A673 (cell line): ENCODE measurements around the gene NELL1. TPM values are rescaled to one million over a fixed set of nuclear protein-coding genes. Genes with fewer than 3 reads are reported as not detected.
A peak's percentile ranks its signal among the peaks of the same experiment; 100 is the strongest.

Source experiments
- BruUV-seq: library from RNA; stranded (reverse); fragments of 400-500 nt; replicated peaks from 2 replicates; lab custom pipeline; 2021; lab: Mats Ljungman, UMichigan
- CTCF ChIA-PET: fragments of 300-600 bp; sonication (Branson Sonifier 250); formaldehyde crosslinking; loops from one replicate; lab custom pipeline; 2022; ENCODE audit warnings: antibody characterized with exemption; lab: Charles Lee
- POLR2A ChIA-PET: fragments of 300-600 bp; sonication (Branson Sonifier 250); formaldehyde crosslinking; loops from one replicate; lab custom pipeline; 2022; ENCODE audit warnings: antibody characterized with exemption; ENCODE audit not compliant: low non-redundant PET; lab: Charles Lee
- DNase-seq: peaks from one replicate; pipeline ENCODE4 v3.0.0-alpha.2; 2015; ENCODE audit warnings: low spot score
- H3K27ac ChIP-seq: fragments of 200-600 bp; sonication (generic); 2 replicates; pipeline ENCODE4 v1.5.1; 2016; ENCODE audit warnings: mixed run types, low read depth, mild to moderate bottlenecking, mixed read lengths, antibody characterized with exemption, low read length; ENCODE audit not compliant: poor library complexity, severe bottlenecking
- H3K27me3 ChIP-seq: fragments of 200-600 bp; sonication (generic); replicated peaks from 2 replicates; pipeline ENCODE4 v1.6.1; 2017; ENCODE audit warnings: mixed run types, low read depth, mild to moderate bottlenecking, mixed read lengths, antibody characterized with exemption, low read length; ENCODE audit not compliant: insufficient read depth, poor library complexity
- H3K36me3 ChIP-seq: fragments of 200-600 bp; sonication (generic); 2 replicates; pipeline ENCODE4 v1.6.1; 2016; ENCODE audit warnings: mixed run types, mild to moderate bottlenecking, mixed read lengths, antibody characterized with exemption, low read length; ENCODE audit not compliant: insufficient read depth, poor library complexity, severe bottlenecking
- H3K4me1 ChIP-seq: fragments of 200-600 bp; sonication (generic); 2 replicates; pipeline ENCODE4 v1.6.1; 2017; ENCODE audit warnings: mixed run types, mild to moderate bottlenecking, mixed read lengths, antibody characterized with exemption, low read length; ENCODE audit not compliant: insufficient read depth, poor library complexity, severe bottlenecking
- H3K4me3 ChIP-seq: fragments of 200-600 bp; sonication (generic); 2 replicates; pipeline ENCODE4 v1.5.1; 2016; ENCODE audit warnings: low read depth, mixed run types, mild to moderate bottlenecking, mixed read lengths, low read length; ENCODE audit not compliant: poor library complexity, severe bottlenecking
- H3K9me3 ChIP-seq: fragments of 200-600 bp; sonication (generic); 2 replicates; pipeline ENCODE4 v1.6.1; 2016; ENCODE audit warnings: mixed run types, low read depth, mild to moderate bottlenecking, mixed read lengths, antibody characterized with exemption, low read length; ENCODE audit not compliant: poor library complexity, severe bottlenecking
- CTCF ChIP-seq: fragments of 300-800, 200-600 bp; sonication (generic); conservative IDR thresholded peaks from 2 replicates; pipeline ENCODE4 v1.5.1; 2017; ENCODE audit warnings: low read depth, mild to moderate bottlenecking, antibody characterized with exemption, low read length, moderate library complexity, mixed read lengths
- EZH2 ChIP-seq: fragments of 200-600 bp; sonication (generic); IDR thresholded peaks from 2 replicates; pipeline ENCODE4 v1.6.1; 2017; ENCODE audit warnings: borderline replicate concordance, low read depth, mild to moderate bottlenecking, mixed read lengths, antibody characterized with exemption, low read length; ENCODE audit not compliant: poor library complexity, severe bottlenecking
- intact Hi-C: fragments of 100-400 bp; cut with micrococcal nuclease; formaldehyde crosslinking; loops from one replicate; pipeline ENCODE4 v1.10.0; 2022; ENCODE audit not compliant: unreplicated experiment
- total RNA-seq: library from RNA; stranded (reverse); gene quantifications from 2 replicates; pipeline ENCODE4 v1.2.3, GENCODE V29; 2021

Gene NELL1
- total RNA-seq, 1 experiment from 2014 or later: 0.32 TPM

DNA sequence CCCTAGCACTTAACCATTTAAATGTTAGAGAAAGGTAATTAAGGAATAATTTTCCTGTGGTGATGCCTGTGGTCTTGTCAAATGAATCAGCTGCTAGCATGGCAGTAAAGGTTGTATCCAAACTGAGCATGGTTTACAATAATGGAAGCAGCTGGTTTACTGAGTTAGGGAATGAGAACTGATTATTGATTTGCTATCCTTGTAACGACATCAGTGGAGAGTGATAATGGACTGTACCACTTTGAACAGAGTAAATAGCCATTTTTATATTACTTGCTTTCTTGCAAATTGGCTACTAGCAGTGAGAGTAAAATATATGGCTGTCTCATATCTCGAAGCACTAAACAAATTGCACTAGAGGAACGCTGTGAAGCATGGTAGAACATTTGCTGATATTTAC lies 934.5 kb downstream of the NELL1 start:
- POLR2A ChIA-PET: no interaction called here
- Histone ChIP-seq H3K4me3 (no peak overlapping the region), H3K27ac (no peak overlapping the region), H3K36me3 (no peaks in the 10 kb centered on the region), H3K27me3 (no peaks in the 10 kb centered on the region), H3K4me1 (no peaks in the 10 kb centered on the region), H3K9me3 (no peaks in the 10 kb centered on the region)
- DNase-seq: no peak
- no TSS peak for BruUV-seq
- CTCF ChIA-PET: no interaction called here
- intact Hi-C loops: no loop called here
- no peak for TF ChIP-seq CTCF

DNA sequence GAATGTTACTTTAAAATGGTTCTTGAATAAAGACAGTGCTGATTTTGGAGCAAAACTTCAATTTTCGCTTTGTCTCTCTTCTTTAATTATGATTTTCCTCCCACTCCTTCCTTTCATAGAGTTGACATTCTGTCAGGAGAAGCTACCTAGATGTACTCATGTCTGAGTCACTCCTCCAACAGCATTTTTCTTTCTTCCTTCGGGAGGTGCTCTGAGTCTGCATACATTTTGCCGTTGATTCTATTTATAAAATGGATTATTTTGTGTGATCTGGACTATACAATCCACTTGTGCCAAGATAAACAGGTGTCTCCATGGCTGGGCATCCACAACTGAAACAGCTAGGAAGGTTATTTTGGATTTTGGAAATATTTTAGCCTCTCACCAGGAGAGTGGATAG lies 935.2 kb downstream of the NELL1 start:
- no peak for TF ChIP-seq CTCF
- TF ChIP-seq EZH2: no peak
- intact Hi-C loops: no loop called here
- no peak overlapping the region for H3K27ac ChIP-seq
- H3K36me3 ChIP-seq: no peaks in the 10 kb centered on the region
- DNase-seq: peak; percentile 5
- CTCF ChIA-PET: interaction anchor here (0.7 kb wide), 1 partner anchor 9 kb away, joined by 3 read pairs; no protein-coding TSS in a partner anchor
- H3K9me3 ChIP-seq: no peaks in the 10 kb centered on the region
- POLR2A ChIA-PET: no interaction called here
- H3K4me3 ChIP-seq: no peak overlapping the region
- BruUV-seq: no TSS peak
- no peaks in the 10 kb centered on the region for H3K4me1 ChIP-seq
- H3K27me3 ChIP-seq: no peaks in the 10 kb centered on the region

DNA sequence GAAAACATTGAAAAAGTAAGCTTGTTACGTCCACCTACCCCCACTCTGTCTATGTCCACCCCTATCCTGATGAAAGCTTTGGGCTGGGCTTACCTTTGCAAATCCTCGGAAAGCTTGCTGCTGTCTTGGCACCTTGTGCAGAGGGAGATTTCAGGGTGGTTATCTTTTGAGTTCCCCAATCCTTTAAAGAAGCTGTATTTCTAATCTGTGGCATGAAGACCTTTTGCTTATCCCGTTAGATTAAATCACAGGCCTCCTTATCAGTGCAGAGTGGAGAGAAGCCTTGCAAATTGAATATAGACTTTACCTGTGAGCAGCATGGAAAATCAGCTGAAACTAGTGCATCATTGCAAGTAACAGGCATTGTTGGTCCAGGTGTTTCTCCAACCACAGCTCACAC lies 942.9 kb downstream of the NELL1 start:
- Histone ChIP-seq H3K27ac (no peak overlapping the region), H3K4me3 (no peak overlapping the region), H3K4me1 (peaks cover 10% of the 10 kb centered on the region), H3K36me3 (no peaks in the 10 kb centered on the region), H3K27me3 (no peaks in the 10 kb centered on the region), H3K9me3 (no peaks in the 10 kb centered on the region)
- no peak for TF ChIP-seq EZH2
- TF ChIP-seq CTCF: no peak
- ChIA-PET POLR2A (no interaction called here), CTCF (no interaction called here)
- no peak for DNase-seq
- intact Hi-C loops: no loop called here
- BruUV-seq: no TSS peak
